Measurements from ENCODE around the gene GFER. TPM values are rescaled to one million over a fixed set of nuclear protein-coding genes. Genes with fewer than 3 reads are reported as not detected.
A peak's percentile ranks its signal among the peaks of the same experiment; 100 is the strongest.

Gene GFER
- total and polyA plus RNA-seq, 9 of the 15 experiments (the other 6 are each of a cell fraction or from before 2014, with no cell fraction given) = 4.3 to 53.7 (median 19.8) TPM

DNA sequence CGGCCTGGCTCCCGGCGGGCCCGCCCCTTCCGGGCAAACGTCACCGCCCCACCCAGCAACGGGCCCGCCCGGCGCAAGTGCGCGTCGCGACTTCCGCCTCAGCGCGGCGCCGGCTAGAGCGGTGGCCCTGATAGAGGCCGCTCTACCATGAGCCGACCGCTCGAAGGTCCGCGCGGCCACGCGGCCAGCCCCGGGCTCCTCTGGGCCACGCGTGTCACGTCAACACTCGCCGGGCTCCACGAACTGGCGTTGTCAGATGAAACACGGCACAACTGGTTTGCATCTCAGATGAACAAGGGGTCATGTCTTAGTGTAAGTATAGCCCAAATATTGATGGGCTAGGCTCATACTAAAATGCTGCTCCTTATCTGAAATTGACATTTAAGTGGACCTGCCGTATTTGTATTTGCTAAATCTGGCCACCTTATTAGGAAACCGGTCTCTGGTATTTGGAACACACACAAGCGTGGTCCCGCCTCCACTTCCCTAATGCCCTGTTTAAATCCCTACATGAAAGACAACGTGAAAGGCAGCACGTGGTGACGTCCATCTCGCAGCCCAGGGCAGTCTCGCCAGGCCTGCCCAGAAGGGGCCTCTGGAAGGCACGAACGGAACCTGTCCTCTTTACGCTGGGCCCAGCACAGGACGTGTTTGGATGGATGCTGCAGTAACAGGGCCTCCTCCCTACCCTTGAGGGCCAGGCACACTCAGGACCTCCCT lies 26.0 kb downstream of the GFER start, which contains the start of gene ZNF598 (continued):
- TF ChIP-seq MLX (CRISPR knock-in tag; conservative IDR thresholded peaks at IDR 0.05) (no peak), RBFOX2 (IDR thresholded peaks at IDR 0.05; ENCODE audit: low read depth, low read length) (peak; percentile 98), NKRF (IDR thresholded peaks at IDR 0.05; ENCODE audit: borderline replicate concordance) (peak; percentile 93), NFE2L1 (tag; IDR thresholded peaks at IDR 0.05; ENCODE audit: borderline replicate concordance, low read depth) (no peak), MNT (conservative IDR thresholded peaks at IDR 0.05) (peak; percentile 95 to 98), DMBX1 (CRISPR knock-in tag; IDR thresholded peaks at IDR 0.05; ENCODE audit: borderline replicate concordance) (peak; percentile 21; the same call in 1 of the 2 replicates), FUS (optimal IDR thresholded peaks at IDR 0.05; ENCODE audit: low read depth, low read length) (no peak), SP1 (CRISPR knock-in tag; IDR thresholded peaks at IDR 0.05) (peak; percentile 62), RBM14 (IDR thresholded peaks at IDR 0.05; ENCODE audit: borderline replicate concordance, insufficient read depth, low read depth, low read length) (no peak), SP2 (IDR thresholded peaks at IDR 0.05; ENCODE audit: extremely low read depth, low read depth, low read length, poor library complexity, severe bottlenecking) (peak; percentile 97), ZC3H8 (IDR thresholded peaks at IDR 0.05) (no peak), FOXA3 (CRISPR knock-in tag; conservative IDR thresholded peaks at IDR 0.05 in 1 of 2, IDR thresholded peaks at IDR 0.05 in 1 of 2) (no peak), ZNF695 (CRISPR knock-in tag; IDR thresholded peaks at IDR 0.05) (no peak)
- TF ChIP-seq, protein P1, sequence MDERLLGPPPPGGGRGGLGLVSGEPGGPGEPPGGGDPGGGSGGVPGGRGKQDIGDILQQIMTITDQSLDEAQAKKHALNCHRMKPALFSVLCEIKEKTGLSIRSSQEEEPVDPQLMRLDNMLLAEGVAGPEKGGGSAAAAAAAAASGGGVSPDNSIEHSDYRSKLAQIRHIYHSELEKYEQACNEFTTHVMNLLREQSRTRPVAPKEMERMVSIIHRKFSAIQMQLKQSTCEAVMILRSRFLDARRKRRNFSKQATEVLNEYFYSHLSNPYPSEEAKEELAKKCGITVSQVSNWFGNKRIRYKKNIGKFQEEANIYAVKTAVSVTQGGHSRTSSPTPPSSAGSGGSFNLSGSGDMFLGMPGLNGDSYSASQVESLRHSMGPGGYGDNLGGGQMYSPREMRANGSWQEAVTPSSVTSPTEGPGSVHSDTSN (CRISPR knock-in tag; IDR thresholded peaks at IDR 0.05; ENCODE audit: low read depth) = no peak
- TF ChIP-seq, protein P1 (tag; conservative IDR thresholded peaks at IDR 0.05; ENCODE audit: low read depth) = no peak
- TF ChIP-seq, protein P2, sequence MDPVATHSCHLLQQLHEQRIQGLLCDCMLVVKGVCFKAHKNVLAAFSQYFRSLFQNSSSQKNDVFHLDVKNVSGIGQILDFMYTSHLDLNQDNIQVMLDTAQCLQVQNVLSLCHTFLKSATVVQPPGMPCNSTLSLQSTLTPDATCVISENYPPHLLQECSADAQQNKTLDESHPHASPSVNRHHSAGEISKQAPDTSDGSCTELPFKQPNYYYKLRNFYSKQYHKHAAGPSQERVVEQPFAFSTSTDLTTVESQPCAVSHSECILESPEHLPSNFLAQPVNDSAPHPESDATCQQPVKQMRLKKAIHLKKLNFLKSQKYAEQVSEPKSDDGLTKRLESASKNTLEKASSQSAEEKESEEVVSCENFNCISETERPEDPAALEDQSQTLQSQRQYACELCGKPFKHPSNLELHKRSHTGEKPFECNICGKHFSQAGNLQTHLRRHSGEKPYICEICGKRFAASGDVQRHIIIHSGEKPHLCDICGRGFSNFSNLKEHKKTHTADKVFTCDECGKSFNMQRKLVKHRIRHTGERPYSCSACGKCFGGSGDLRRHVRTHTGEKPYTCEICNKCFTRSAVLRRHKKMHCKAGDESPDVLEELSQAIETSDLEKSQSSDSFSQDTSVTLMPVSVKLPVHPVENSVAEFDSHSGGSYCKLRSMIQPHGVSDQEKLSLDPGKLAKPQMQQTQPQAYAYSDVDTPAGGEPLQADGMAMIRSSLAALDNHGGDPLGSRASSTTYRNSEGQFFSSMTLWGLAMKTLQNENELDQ (CRISPR knock-in tag; IDR thresholded peaks at IDR 0.05; ENCODE audit: borderline replicate concordance) = no peak
